Measurements from ENCODE around the gene CAMTA1.

The CAMTA1 gene

GRCh38 chr1:7130127-7130526 lies 344.9 kb downstream of the CAMTA1 start:
- H3F3A ChIP-seq (ENCODE audit: insufficient read depth) = no peaks in the 10 kb centered on the region
- no peaks in the 10 kb centered on the region for H3K9me2 ChIP-seq (replicated peaks; ENCODE audit: insufficient read depth, low read length)
- no peak overlapping the region for H2AFZ ChIP-seq (ENCODE audit: low read depth, low read length, severe bottlenecking)
- no peaks in the 10 kb centered on the region for H3K27me3 ChIP-seq (ENCODE audit: low read length)
- no peak overlapping the region for H3K27ac ChIP-seq (ENCODE audit: low read depth, low read length)
- H3K79me2 ChIP-seq (ENCODE audit: insufficient read depth, low read length) = no peaks in the 10 kb centered on the region
- H3K36me3 ChIP-seq (ENCODE audit: low read length) = no peaks in the 10 kb centered on the region
- no peak overlapping the region for H3K9ac ChIP-seq (ENCODE audit: low read length)
- H3K4me2 ChIP-seq (ENCODE audit: low read depth, low read length, poor library complexity, severe bottlenecking) = no peak overlapping the region
- no peak for TF ChIP-seq EZH2phosphoT487 (conservative IDR thresholded peaks at IDR 0.05; ENCODE audit: low read length)
- TF ChIP-seq CTCF (IDR thresholded peaks at IDR 0.05; ENCODE audit: insufficient read depth, low read length, poor library complexity, severe bottlenecking) = no peak
- H3K4me3 ChIP-seq (ENCODE audit: insufficient read depth, low read length, poor library complexity, severe bottlenecking) = no peak overlapping the region
- no peaks in the 10 kb centered on the region for H3K9me3 ChIP-seq (ENCODE audit: insufficient read depth, low read length)
- no peaks in the 10 kb centered on the region for H4K20me1 ChIP-seq (ENCODE audit: low read depth, low read length)

- Histone ChIP-seq H3K27me3 (ENCODE audit: low read length) (no peaks in the 10 kb centered on the region), H4K20me1 (ENCODE audit: low read depth, low read length) (no peaks in the 10 kb centered on the region), H3K9me3 (ENCODE audit: insufficient read depth, low read length) (no peaks in the 10 kb centered on the region), H3K27ac (ENCODE audit: low read depth, low read length) (no peak overlapping the region), H2AFZ (ENCODE audit: low read depth, low read length, severe bottlenecking) (no peak overlapping the region), H3F3A (ENCODE audit: insufficient read depth) (no peaks in the 10 kb centered on the region), H3K4me3 (ENCODE audit: insufficient read depth, low read length, poor library complexity, severe bottlenecking) (no peak overlapping the region), H3K9me2 (replicated peaks; ENCODE audit: insufficient read depth, low read length) (no peaks in the 10 kb centered on the region), H3K36me3 (ENCODE audit: low read length) (no peaks in the 10 kb centered on the region), H3K4me2 (ENCODE audit: low read depth, low read length, poor library complexity, severe bottlenecking) (no peak overlapping the region), H3K79me2 (ENCODE audit: insufficient read depth, low read length) (no peaks in the 10 kb centered on the region), H3K9ac (ENCODE audit: low read length) (no peak overlapping the region)
- TF ChIP-seq EZH2phosphoT487 (conservative IDR thresholded peaks at IDR 0.05; ENCODE audit: low read length) (no peak), CTCF (IDR thresholded peaks at IDR 0.05; ENCODE audit: insufficient read depth, low read length, poor library complexity, severe bottlenecking) (no peak)
These were observed 350.2 kb downstream of the CAMTA1 start for GRCh38 chr1:7135493-7135892.

- H3K79me2 ChIP-seq (ENCODE audit: insufficient read depth, low read length) = no peaks in the 10 kb centered on the region
- H3K27ac ChIP-seq (ENCODE audit: low read depth, low read length) = no peak overlapping the region
- TF ChIP-seq CTCF (IDR thresholded peaks at IDR 0.05; ENCODE audit: insufficient read depth, low read length, poor library complexity, severe bottlenecking) = no peak
- no peak for TF ChIP-seq EZH2phosphoT487 (conservative IDR thresholded peaks at IDR 0.05; ENCODE audit: low read length)
- H3K27me3 ChIP-seq (ENCODE audit: low read length) = no peaks in the 10 kb centered on the region
- H4K20me1 ChIP-seq (ENCODE audit: low read depth, low read length) = no peaks in the 10 kb centered on the region
- H3K9me3 ChIP-seq (ENCODE audit: insufficient read depth, low read length) = no peaks in the 10 kb centered on the region
- no peaks in the 10 kb centered on the region for H3K9me2 ChIP-seq (replicated peaks; ENCODE audit: insufficient read depth, low read length)
- H2AFZ ChIP-seq (ENCODE audit: low read depth, low read length, severe bottlenecking) = no peak overlapping the region
- H3K9ac ChIP-seq (ENCODE audit: low read length) = no peak overlapping the region
- no peaks in the 10 kb centered on the region for H3F3A ChIP-seq (ENCODE audit: insufficient read depth)
- H3K4me3 ChIP-seq (ENCODE audit: insufficient read depth, low read length, poor library complexity, severe bottlenecking) = no peak overlapping the region
- no peak overlapping the region for H3K4me2 ChIP-seq (ENCODE audit: low read depth, low read length, poor library complexity, severe bottlenecking)
- no peaks in the 10 kb centered on the region for H3K36me3 ChIP-seq (ENCODE audit: low read length)
These were observed 351.1 kb downstream of the CAMTA1 start for GRCh38 chr1:7136166-7136953.

Measured in SU-DHL-6 (cell line).